HCT116 (cell line): Measurements from ENCODE around the gene NRROS. TPM values are rescaled to one million over a fixed set of nuclear protein-coding genes. Genes with fewer than 3 reads are reported as not detected.
"Not testable (repeated sequence)": the region's sequence is repeated elsewhere in the genome, so short reads cannot be mapped to it uniquely, and the experiment has no call there.

ENCODE experiments used
- ATAC-seq: fragments of 200-7000 bp; cut with Tn5 transposase; 2 replicates; pipeline ENCODE4 v1.9.1; 2020; ENCODE audit warnings: mild to moderate bottlenecking, moderate library complexity
- BruUV-seq: library from RNA; stranded (reverse); fragments of 400-500 nt; replicated peaks from 2 replicates; lab custom pipeline; 2021; lab: Mats Ljungman, UMichigan
- CTCF ChIA-PET: fragments of 300-600 bp; sonication (Branson Sonifier 250); formaldehyde crosslinking; loops from one replicate; lab custom pipeline; 2021; ENCODE audit warnings: antibody characterized with exemption; lab: Charles Lee
- POLR2A ChIA-PET: fragments of 300-600, 350-600 bp; sonication (Branson Sonifier 250); formaldehyde crosslinking; loops from one replicate; lab custom pipeline; 2021; ENCODE audit warnings: antibody characterized with exemption; lab: Charles Lee
- RAD21 ChIA-PET, 2 experiments: fragments of 300-600 bp; sonication (Branson Sonifier 250); formaldehyde crosslinking; loops; one replicate each; lab custom pipeline; 2023; ENCODE audit warnings: low total read pairs in 2 of 2; ENCODE audit not compliant: uncharacterized antibody in 2 of 2, unreplicated experiment in 2 of 2, low non-redundant PET in 1 of 2; lab: Charles Lee
- DNase-seq: peaks from one replicate; pipeline ENCODE4 v3.0.0-alpha.2; 2010; ENCODE audit warnings: low read depth, low spot score
- H2AFZ ChIP-seq: fragments of 200-600 bp; shearing (Covaris generic), sonication (generic); 2 replicates; pipeline ENCODE4 v1.6.1; 2017; ENCODE audit warnings: low read depth, mixed run types, mixed read lengths, antibody characterized with exemption, low read length; ENCODE audit not compliant: poor library complexity, severe bottlenecking
- H3K27ac ChIP-seq: 2 replicates; pipeline ENCODE4 v1.5.1; 2012; ENCODE audit warnings: low read depth, low read length
- H3K27me3 ChIP-seq: fragments of 200-600 bp; sonication (generic); 2 replicates; pipeline ENCODE4 v1.6.1; 2016; ENCODE audit warnings: mixed run types, low read length, mixed read lengths; ENCODE audit not compliant: insufficient read depth
- H3K36me3 ChIP-seq, 2 experiments: fragments of 200-500 bp in 1 of 2; fragments of 200-600 bp in 1 of 2; sonication (Bioruptor generic) in 1 of 2; sonication (generic) in 1 of 2; 2 replicates each; pipeline versions ENCODE4 v1.5.1 to v1.6.1; 2014 to 2016; ENCODE audit warnings: low read length in 2 of 2, inconsistent platforms in 1 of 2, mixed read lengths in 1 of 2, mixed run types in 1 of 2; ENCODE audit not compliant: insufficient read depth in 2 of 2, control insufficient read depth in 1 of 2
- H3K4me1 ChIP-seq, 2 experiments: fragments of 200-600 bp in 1 of 2; sonication (generic) in 1 of 2; 2 replicates each; pipeline versions ENCODE4 v1.5.1 to v1.6.1; 2012 to 2017; ENCODE audit warnings: low read length in 2 of 2, inconsistent platforms in 1 of 2, mild to moderate bottlenecking in 1 of 2, mixed read lengths in 1 of 2, mixed run types in 1 of 2, moderate library complexity in 1 of 2; ENCODE audit not compliant: insufficient read depth in 2 of 2, control insufficient read depth in 1 of 2
- H3K4me2 ChIP-seq: fragments of 200-600 bp; sonication (generic); 2 replicates; pipeline ENCODE4 v1.6.1; 2017; ENCODE audit warnings: mixed run types, low read length, mixed read lengths
- H3K4me3 ChIP-seq, 2 experiments: fragments of 200-600 bp in 1 of 2; sonication (generic) in 1 of 2; replicated peaks in 1 of 2; 2 replicates each; pipeline ENCODE4 v1.5.1; 2011 to 2016; ENCODE audit warnings: low read length in 2 of 2, control low read depth in 1 of 2, low read depth in 1 of 2, mild to moderate bottlenecking in 1 of 2, mixed read lengths in 1 of 2, mixed run types in 1 of 2
- H3K79me2 ChIP-seq: fragments of 200-600 bp; sonication (generic); 2 replicates; pipeline ENCODE4 v1.6.1; 2017; ENCODE audit warnings: mild to moderate bottlenecking, mixed run types, low read length, moderate library complexity, mixed read lengths; ENCODE audit not compliant: insufficient read depth
- H3K9ac ChIP-seq: fragments of 200-600 bp; sonication (generic); 2 replicates; pipeline ENCODE4 v1.6.1; 2016; ENCODE audit warnings: low read length, mixed read lengths
- H3K9me2 ChIP-seq: fragments of 200-600 bp; sonication (generic), shearing (Covaris generic); 2 replicates; pipeline ENCODE4 v1.6.1; 2017; ENCODE audit warnings: mixed run types, mild to moderate bottlenecking, moderate library complexity; ENCODE audit not compliant: insufficient read depth
- H3K9me3 ChIP-seq, 2 experiments: fragments of 200-500 bp in 1 of 2; fragments of 200-600 bp in 1 of 2; sonication (Bioruptor generic) in 1 of 2; sonication (generic) in 1 of 2; 2 replicates each; pipeline ENCODE4 v1.6.1; 2014 to 2017; ENCODE audit warnings: low read length in 2 of 2, mixed read lengths in 2 of 2, inconsistent platforms in 1 of 2, low read depth in 1 of 2, mild to moderate bottlenecking in 1 of 2, mixed run types in 1 of 2, moderate library complexity in 1 of 2; ENCODE audit not compliant: control insufficient read depth in 1 of 2, insufficient read depth in 1 of 2
- H4K20me1 ChIP-seq: fragments of 200-600 bp; sonication (generic), shearing (Covaris generic); 2 replicates; pipeline ENCODE4 v1.6.1; 2017; ENCODE audit warnings: mixed run types, mild to moderate bottlenecking, moderate library complexity; ENCODE audit not compliant: insufficient read depth
- CBX3 ChIP-seq: IDR thresholded peaks from 2 replicates; pipeline ENCODE4 v1.6.1; 2012; ENCODE audit warnings: low read depth
- CEBPB ChIP-seq: IDR thresholded peaks from 2 replicates; pipeline ENCODE4 v1.6.1; 2012; ENCODE audit warnings: low read depth
- EGR1 ChIP-seq: IDR thresholded peaks from 2 replicates; pipeline ENCODE4 v1.6.1; 2012; ENCODE audit warnings: low read depth
- ELF1 ChIP-seq: IDR thresholded peaks from 2 replicates; pipeline ENCODE4 v1.6.1; 2012; ENCODE audit warnings: low read depth, borderline replicate concordance
- EZH2 ChIP-seq: fragments of 200-600 bp; sonication (generic); IDR thresholded peaks from 2 replicates; pipeline ENCODE4 v1.6.1; 2017; ENCODE audit warnings: antibody characterized with exemption, mixed run types
- EZH2phosphoT487 ChIP-seq: fragments of 200-600 bp; IDR thresholded peaks from 2 replicates; pipeline ENCODE4 v1.6.1; 2018; ENCODE audit warnings: antibody characterized with exemption, borderline replicate concordance
- FOSL1 ChIP-seq: IDR thresholded peaks from 2 replicates; pipeline ENCODE4 v1.6.1; 2012; ENCODE audit warnings: low read depth
- JUND ChIP-seq: IDR thresholded peaks from 2 replicates; pipeline ENCODE4 v1.6.1; 2012
- POLR2A ChIP-seq: IDR thresholded peaks from 2 replicates; pipeline ENCODE4 v1.7.0; 2011; ENCODE audit warnings: borderline replicate concordance; ENCODE audit not compliant: insufficient read depth, insufficient read length; ENCODE audit errors: extremely low read depth
- REST ChIP-seq: IDR thresholded peaks from 2 replicates; pipeline ENCODE4 v1.6.1; 2012; ENCODE audit warnings: low read depth
- SRF ChIP-seq: IDR thresholded peaks from 2 replicates; pipeline ENCODE4 v1.6.1; 2012; ENCODE audit warnings: low read depth
- YY1 ChIP-seq: IDR thresholded peaks from 2 replicates; pipeline ENCODE4 v1.6.1; 2011; ENCODE audit warnings: low read length, low read depth, moderate library complexity, mild to moderate bottlenecking; ENCODE audit not compliant: insufficient replicate concordance; ENCODE audit errors: extremely low read depth
- ZFX ChIP-seq: fragments of 450-650 bp; IDR thresholded peaks from 2 replicates; pipeline ENCODE4 v1.6.1; 2017
- intact Hi-C: fragments of 100-400 bp; cut with micrococcal nuclease; formaldehyde crosslinking; loops from 2 replicates; pipeline ENCODE4 v1.10.0; 2022
- total RNA-seq: library from RNA; stranded (reverse); gene quantifications from one replicate; pipeline ENCODE4 v1.2.1, GENCODE V29; 2021; ENCODE audit not compliant: unreplicated experiment
- TF ChIP-seq, protein P1 (sequence below): IDR thresholded peaks from 2 replicates; pipeline ENCODE4 v1.6.1; 2012

The NRROS gene
- total RNA-seq, 1 experiment from 2014 or later, result 0.12 TPM

GRCh38 chr3:196590279-196590678 is 49.2 kb upstream of the NRROS start (continued):
- TF ChIP-seq REST (no peak), EZH2phosphoT487 (no peak)

DNA sequence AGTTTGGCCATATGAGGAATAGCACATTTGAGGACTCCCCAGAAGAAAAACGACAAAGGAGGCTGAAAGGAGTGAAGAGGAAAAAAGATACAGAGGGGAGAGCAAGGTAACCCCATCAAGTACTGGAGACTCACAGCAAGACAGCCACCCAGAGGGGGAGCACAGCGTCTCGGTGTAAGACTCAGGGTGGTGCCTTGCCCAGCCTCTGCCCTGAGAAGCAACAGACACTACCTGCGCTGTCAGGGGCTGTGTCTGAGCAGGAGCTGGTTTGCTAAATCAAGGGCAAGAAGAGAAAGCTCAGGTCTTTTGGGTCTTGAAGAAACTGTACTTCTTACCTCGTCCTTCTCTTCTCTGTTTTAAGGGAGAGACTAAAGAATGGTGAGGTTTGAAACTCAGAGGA is 43.1 kb upstream of the NRROS start:
- TF ChIP-seq ZFX, result no peak
- TF ChIP-seq FOSL1, result no peak
- no peak for TF ChIP-seq CBX3
- TF ChIP-seq JUND, result no peak
- TF ChIP-seq POLR2A, result no peak
- TF ChIP-seq EZH2, result no peak
- TF ChIP-seq, protein P1, sequence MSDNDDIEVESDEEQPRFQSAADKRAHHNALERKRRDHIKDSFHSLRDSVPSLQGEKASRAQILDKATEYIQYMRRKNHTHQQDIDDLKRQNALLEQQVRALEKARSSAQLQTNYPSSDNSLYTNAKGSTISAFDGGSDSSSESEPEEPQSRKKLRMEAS, result no peak
- TF ChIP-seq SRF, result no peak
- no peak for TF ChIP-seq YY1
- TF ChIP-seq EZH2phosphoT487, result no peak
- TF ChIP-seq ELF1, result no peak
- TF ChIP-seq CEBPB, result no peak
- no peak for TF ChIP-seq EGR1
- TF ChIP-seq, all 23 proteins: peak for 0
- ChIA-PET CTCF (interaction anchor here (1.0 kb wide), 2 partner anchors 13 to 68 kb away, joined by 3 to 4 read pairs; no protein-coding TSS in a partner anchor), POLR2A (no interaction called here), RAD21 (no interaction called here)
- H2AFZ ChIP-seq, result no peak overlapping the region
- BruUV-seq, result no TSS peak
- H3K27ac ChIP-seq, result no peak overlapping the region
- no peaks in the 10 kb centered on the region for H3K4me1 ChIP-seq
- no peaks in the 10 kb centered on the region for H3K36me3 ChIP-seq
- DNase-seq (no peak), ATAC-seq (peak; percentile 52; the same call in 1 of the 2 replicates)
- H3K9ac ChIP-seq, result no peak overlapping the region
- no peak overlapping the region for H3K4me2 ChIP-seq
- H3K79me2 ChIP-seq, result no peaks in the 10 kb centered on the region
- H4K20me1 ChIP-seq, result no peaks in the 10 kb centered on the region
- peaks cover 4% of the 10 kb centered on the region for H3K27me3 ChIP-seq
- H3K9me2 ChIP-seq, result no peaks in the 10 kb centered on the region
- H3K4me3 ChIP-seq, result no peak overlapping the region
- intact Hi-C loops, result no loop called here
- no peaks in the 10 kb centered on the region for H3K9me3 ChIP-seq

DNA sequence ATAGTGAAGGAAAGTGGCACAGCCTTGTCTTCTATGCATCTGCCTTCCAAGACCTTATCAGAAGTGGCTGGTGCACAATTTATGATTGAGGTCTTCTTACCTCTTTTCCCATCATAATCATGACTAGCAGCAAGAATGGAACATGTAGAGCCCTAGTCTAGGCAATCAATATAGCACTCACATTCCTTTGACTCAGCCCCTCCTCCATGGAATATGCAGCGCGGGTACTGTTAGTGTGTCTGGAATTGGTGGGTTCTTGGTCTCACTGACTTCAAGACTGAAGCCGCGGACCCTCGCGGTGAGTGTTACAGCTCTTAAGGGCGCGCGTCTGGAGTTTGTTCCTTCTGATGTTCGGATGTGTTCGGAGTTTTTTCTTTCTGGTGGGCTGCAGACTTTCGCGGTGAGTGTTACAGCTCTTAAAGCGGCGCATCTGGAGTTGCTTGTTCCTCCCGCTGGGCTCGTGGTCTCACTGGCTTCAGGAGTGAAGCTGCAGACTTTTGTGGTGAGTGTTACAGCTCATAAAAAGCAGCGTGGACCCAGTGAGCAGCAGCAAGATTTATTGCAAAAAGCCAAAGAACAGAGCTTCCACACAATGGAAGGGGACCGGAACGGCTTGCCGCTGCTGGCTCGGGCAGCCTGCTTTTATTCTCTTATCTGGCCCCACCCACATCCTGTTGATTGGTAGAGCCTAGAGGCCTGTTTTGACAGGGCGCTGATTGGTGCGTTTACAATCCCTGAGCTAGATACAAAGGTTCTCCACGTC is 41.3 kb upstream of the NRROS start:
- H3K9ac ChIP-seq, H3K27ac ChIP-seq, H3K4me3 ChIP-seq, POLR2A ChIA-PET, ATAC-seq, BruUV-seq, CTCF ChIA-PET, RAD21 ChIA-PET, H4K20me1 ChIP-seq, H3K4me1 ChIP-seq, H2AFZ ChIP-seq, DNase-seq, intact Hi-C loops, H3K9me2 ChIP-seq, H3K27me3 ChIP-seq, H3K9me3 ChIP-seq, H3K4me2 ChIP-seq, H3K36me3 ChIP-seq, H3K79me2 ChIP-seq: not testable (repeated sequence)
